ENCODE data around the gene SPATS2L.

Gene SPATS2L

GRCh38 chr2:200365209-200365608 is 58.7 kb downstream of the SPATS2L start:
- TF ChIP-seq SUZ12 (IDR thresholded peaks at IDR 0.05; ENCODE audit: extremely low read depth, insufficient read depth, insufficient read length): no peak
- TF ChIP-seq ZNF274 (IDR thresholded peaks at IDR 0.05; ENCODE audit: low read depth, low read length): no peak
- TF ChIP-seq YY1 (IDR thresholded peaks at IDR 0.05; ENCODE audit: insufficient read depth, insufficient read length): no peak
- H3K36me3 ChIP-seq (ENCODE audit: insufficient read depth, insufficient read length, low read length): no peaks in the 10 kb centered on the region
- H3K4me1 ChIP-seq (ENCODE audit: insufficient read depth, insufficient read length): no peaks in the 10 kb centered on the region
- DNase-seq (ENCODE audit: low read depth, low spot score): no peak
- H3K27me3 ChIP-seq (ENCODE audit: insufficient read depth, insufficient read length): no peaks in the 10 kb centered on the region
- H3K9me3 ChIP-seq (ENCODE audit: insufficient read depth, low read length): no peaks in the 10 kb centered on the region
- no peak overlapping the region for H3K4me3 ChIP-seq (ENCODE audit: insufficient read length, low read depth)
- H3K9ac ChIP-seq (ENCODE audit: insufficient read length, low read depth): no peak overlapping the region

DNA sequence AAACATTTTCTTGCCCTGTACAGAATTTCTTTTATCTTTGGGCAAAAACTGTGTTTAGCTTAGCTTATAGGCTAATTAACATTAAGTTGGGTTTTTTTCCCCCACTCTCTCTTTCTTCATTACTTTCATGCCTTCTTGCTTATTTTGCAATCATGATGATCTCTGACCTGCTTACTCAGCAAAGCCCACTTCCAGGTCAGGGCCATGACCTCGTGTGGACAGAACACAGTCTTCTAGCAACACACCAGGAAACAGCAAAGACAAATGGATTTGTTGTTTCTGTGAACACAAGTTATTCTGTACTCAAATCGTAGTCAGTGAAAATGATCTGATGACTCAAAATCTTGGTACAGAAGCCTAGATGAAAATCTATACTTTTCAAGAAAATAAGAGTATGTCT is 60.7 kb downstream of the SPATS2L start:
- DNase-seq (ENCODE audit: low read depth, low spot score): no peak
- TF ChIP-seq YY1 (IDR thresholded peaks at IDR 0.05; ENCODE audit: insufficient read depth, insufficient read length) (no peak), ZNF274 (IDR thresholded peaks at IDR 0.05; ENCODE audit: low read depth, low read length) (no peak), SUZ12 (IDR thresholded peaks at IDR 0.05; ENCODE audit: extremely low read depth, insufficient read depth, insufficient read length) (no peak)
- no peak overlapping the region for H3K9ac ChIP-seq (ENCODE audit: insufficient read length, low read depth)
- H3K27me3 ChIP-seq (ENCODE audit: insufficient read depth, insufficient read length): no peaks in the 10 kb centered on the region
- no peaks in the 10 kb centered on the region for H3K4me1 ChIP-seq (ENCODE audit: insufficient read depth, insufficient read length)
- H3K36me3 ChIP-seq (ENCODE audit: insufficient read depth, insufficient read length, low read length): peaks cover 2% of the 10 kb centered on the region
- no peaks in the 10 kb centered on the region for H3K9me3 ChIP-seq (ENCODE audit: insufficient read depth, low read length)
- H3K4me3 ChIP-seq (ENCODE audit: insufficient read length, low read depth): no peak overlapping the region

- Histone ChIP-seq H3K4me1 (ENCODE audit: insufficient read depth, insufficient read length) (no peaks in the 10 kb centered on the region), H3K4me3 (ENCODE audit: insufficient read length, low read depth) (no peak overlapping the region), H3K36me3 (ENCODE audit: insufficient read depth, insufficient read length, low read length) (peaks cover 2% of the 10 kb centered on the region), H3K9me3 (ENCODE audit: insufficient read depth, low read length) (no peaks in the 10 kb centered on the region), H3K9ac (ENCODE audit: insufficient read length, low read depth) (no peak overlapping the region), H3K27me3 (ENCODE audit: insufficient read depth, insufficient read length) (no peaks in the 10 kb centered on the region)
- TF ChIP-seq YY1 (IDR thresholded peaks at IDR 0.05; ENCODE audit: insufficient read depth, insufficient read length) (no peak), ZNF274 (IDR thresholded peaks at IDR 0.05; ENCODE audit: low read depth, low read length) (no peak), SUZ12 (IDR thresholded peaks at IDR 0.05; ENCODE audit: extremely low read depth, insufficient read depth, insufficient read length) (no peak)
- no peak for DNase-seq (ENCODE audit: low read depth, low spot score)
Measured at GRCh38 chr2:200369886-200370285, 63.4 kb downstream of the SPATS2L start.

DNA sequence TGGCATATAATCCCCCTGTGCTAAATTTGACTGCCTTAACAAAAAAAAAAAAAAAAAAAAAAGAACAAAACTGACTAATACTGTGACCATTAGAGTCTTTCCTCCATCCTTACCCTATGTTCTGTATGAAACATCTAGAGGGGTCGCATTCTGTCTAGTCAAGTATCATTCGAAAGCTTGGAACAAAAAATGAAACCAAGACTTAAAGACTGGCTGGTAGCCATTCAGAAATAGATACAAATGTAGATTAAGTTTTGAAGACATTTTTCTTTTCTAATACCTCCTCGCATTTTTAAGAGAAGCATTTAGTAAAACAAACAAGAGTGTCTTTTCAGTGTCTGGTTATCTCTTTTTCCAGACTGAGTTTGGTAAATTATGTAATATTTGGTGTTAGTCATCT is 66.7 kb downstream of the SPATS2L start:
- Histone ChIP-seq H3K27me3 (ENCODE audit: insufficient read depth, insufficient read length) (no peaks in the 10 kb centered on the region), H3K9me3 (ENCODE audit: insufficient read depth, low read length) (no peaks in the 10 kb centered on the region), H3K4me1 (ENCODE audit: insufficient read depth, insufficient read length) (peaks cover 3% of the 10 kb centered on the region), H3K36me3 (ENCODE audit: insufficient read depth, insufficient read length, low read length) (peaks cover 2% of the 10 kb centered on the region), H3K9ac (ENCODE audit: insufficient read length, low read depth) (no peak overlapping the region), H3K4me3 (ENCODE audit: insufficient read length, low read depth) (no peak overlapping the region)
- TF ChIP-seq ZNF274 (IDR thresholded peaks at IDR 0.05; ENCODE audit: low read depth, low read length) (no peak), YY1 (IDR thresholded peaks at IDR 0.05; ENCODE audit: insufficient read depth, insufficient read length) (no peak)
- no peak for DNase-seq (ENCODE audit: low read depth, low spot score)

GRCh38 chr2:200373973-200374416 is 67.5 kb downstream of the SPATS2L start:
- no peak overlapping the region for H3K9ac ChIP-seq (ENCODE audit: insufficient read length, low read depth)
- no peak overlapping the region for H3K4me3 ChIP-seq (ENCODE audit: insufficient read length, low read depth)
- no peak for DNase-seq (ENCODE audit: low read depth, low spot score)
- no peaks in the 10 kb centered on the region for H3K27me3 ChIP-seq (ENCODE audit: insufficient read depth, insufficient read length)
- H3K36me3 ChIP-seq (ENCODE audit: insufficient read depth, insufficient read length, low read length): peaks cover 2% of the 10 kb centered on the region
- no peaks in the 10 kb centered on the region for H3K9me3 ChIP-seq (ENCODE audit: insufficient read depth, low read length)
- no peak for TF ChIP-seq ZNF274 (IDR thresholded peaks at IDR 0.05; ENCODE audit: low read depth, low read length)
- H3K4me1 ChIP-seq (ENCODE audit: insufficient read depth, insufficient read length): peaks cover 4% of the 10 kb centered on the region

DNA sequence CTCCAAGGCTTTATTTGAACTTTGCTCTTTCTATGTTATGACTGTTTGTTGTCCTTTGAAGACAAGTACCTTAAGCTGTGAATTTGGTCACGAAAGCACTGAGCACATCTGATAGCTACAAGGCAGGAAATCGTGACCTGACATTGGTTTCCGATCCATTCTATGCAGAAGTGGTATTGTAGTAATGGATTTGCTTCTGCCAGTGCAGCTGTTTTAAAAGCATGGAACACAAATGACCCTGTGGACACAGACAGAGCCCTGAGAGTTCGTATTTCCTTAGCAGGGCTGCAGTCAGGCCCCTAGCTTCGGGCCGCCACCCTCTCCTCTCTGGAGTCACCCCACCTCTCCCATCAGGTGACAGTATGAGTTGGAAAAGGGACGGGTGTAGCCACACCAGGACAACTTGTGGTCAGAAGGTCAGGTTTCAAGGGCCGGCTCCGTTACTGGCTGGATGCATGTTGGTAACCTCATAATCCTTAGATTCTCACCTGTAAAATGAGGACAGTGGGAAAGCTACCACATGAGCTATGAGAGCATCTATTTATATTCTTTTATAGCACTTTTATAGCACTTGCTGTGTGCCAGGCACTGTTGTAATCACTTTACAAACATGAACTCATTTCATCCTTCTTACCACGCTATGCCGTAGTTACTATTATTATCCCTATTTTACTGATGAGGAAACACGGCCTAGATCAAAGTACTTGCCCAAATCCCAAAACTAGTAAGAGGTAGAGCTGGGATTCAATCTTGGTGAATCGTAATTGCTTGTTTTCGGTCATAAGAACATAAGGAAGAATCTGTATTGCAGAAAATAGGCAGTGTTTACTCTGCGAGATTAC is 70.2 kb downstream of the SPATS2L start:
- Histone ChIP-seq H3K9me3 (ENCODE audit: insufficient read depth, low read length) (no peaks in the 10 kb centered on the region), H3K4me3 (ENCODE audit: insufficient read length, low read depth) (no peak overlapping the region), H3K36me3 (ENCODE audit: insufficient read depth, insufficient read length, low read length) (no peaks in the 10 kb centered on the region), H3K27me3 (ENCODE audit: insufficient read depth, insufficient read length) (no peaks in the 10 kb centered on the region), H3K4me1 (ENCODE audit: insufficient read depth, insufficient read length) (peaks cover 5% of the 10 kb centered on the region), H3K9ac (ENCODE audit: insufficient read length, low read depth) (no peak overlapping the region)
- TF ChIP-seq SUZ12 (IDR thresholded peaks at IDR 0.05; ENCODE audit: extremely low read depth, insufficient read depth, insufficient read length) (no peak), YY1 (IDR thresholded peaks at IDR 0.05; ENCODE audit: insufficient read depth, insufficient read length) (no peak), ZNF274 (IDR thresholded peaks at IDR 0.05; ENCODE audit: low read depth, low read length) (no peak)
- DNase-seq (ENCODE audit: low read depth, low spot score): no peak

- Histone ChIP-seq H3K9me3 (ENCODE audit: insufficient read depth, low read length) (no peaks in the 10 kb centered on the region), H3K4me1 (ENCODE audit: insufficient read depth, insufficient read length) (peaks cover 5% of the 10 kb centered on the region), H3K27me3 (ENCODE audit: insufficient read depth, insufficient read length) (no peaks in the 10 kb centered on the region), H3K4me3 (ENCODE audit: insufficient read length, low read depth) (no peak overlapping the region), H3K36me3 (ENCODE audit: insufficient read depth, insufficient read length, low read length) (no peaks in the 10 kb centered on the region), H3K9ac (ENCODE audit: insufficient read length, low read depth) (no peak overlapping the region)
- TF ChIP-seq YY1 (IDR thresholded peaks at IDR 0.05; ENCODE audit: insufficient read depth, insufficient read length) (no peak), ZNF274 (IDR thresholded peaks at IDR 0.05; ENCODE audit: low read depth, low read length) (no peak)
- DNase-seq (ENCODE audit: low read depth, low spot score): no peak
Measured at GRCh38 chr2:200377355-200378336, 71.2 kb downstream of the SPATS2L start.

Data from NT2/D1 (cell line).